Common myeloid progenitor, CD34-positive (primary cell): Measurements from ENCODE around the gene CKS2.
"Not testable (repeated sequence)": the region's sequence is repeated elsewhere in the genome, so short reads cannot be mapped to it uniquely, and the experiment has no call there.

Experiments used
- CTCF ChIA-PET: fragments of 350-600 bp; sonication (Branson Sonifier 250); formaldehyde crosslinking; loops from one replicate; lab custom pipeline; 2021; ENCODE audit warnings: antibody characterized with exemption; lab: Charles Lee
- POLR2A ChIA-PET: fragments of 350-600 bp; sonication (Branson Sonifier 250); formaldehyde crosslinking; loops from one replicate; lab custom pipeline; 2021; ENCODE audit warnings: antibody characterized with exemption; lab: Charles Lee
- DNase-seq, 3 donors: peaks; one replicate each; pipeline versions ENCODE4 v3.0.0 to v3.0.0-alpha.2; 2013
- H3K27ac ChIP-seq, 2 experiments: 1 replicate in 1 of 2; 2 replicates in 1 of 2; pipeline ENCODE4 v1.7.0; 2013; ENCODE audit warnings: inconsistent platforms in 2 of 2, low read length in 2 of 2, mild to moderate bottlenecking in 2 of 2, low read depth in 1 of 2, moderate library complexity in 1 of 2; ENCODE audit not compliant: severe bottlenecking in 2 of 2, insufficient read depth in 1 of 2, poor library complexity in 1 of 2
- H3K27me3 ChIP-seq, 5 experiments: replicated peaks in 2 of 5; 1 replicate in 3 of 5; 2 replicates in 2 of 5; pipeline versions ENCODE4 v1.6.1 to v1.7.0; 2013; ENCODE audit warnings: low read length in 4 of 5, mild to moderate bottlenecking in 2 of 5, moderate library complexity in 2 of 5, inconsistent platforms in 1 of 5; ENCODE audit not compliant: insufficient read depth in 5 of 5, control insufficient read depth in 4 of 5
- H3K36me3 ChIP-seq, 4 experiments: 1 replicate in 2 of 4; 2 replicates in 2 of 4; pipeline versions ENCODE4 v1.6.1 to v1.7.0; 2013; ENCODE audit warnings: low read length in 3 of 4, control low read depth in 1 of 4, mild to moderate bottlenecking in 1 of 4; ENCODE audit not compliant: control insufficient read depth in 4 of 4, insufficient read depth in 4 of 4
- H3K4me1 ChIP-seq, 4 experiments: 1 replicate in 3 of 4; 2 replicates in 1 of 4; pipeline versions ENCODE4 v1.6.1 to v1.7.1; 2013; ENCODE audit warnings: low read length in 3 of 4, mild to moderate bottlenecking in 3 of 4, control low read depth in 1 of 4, inconsistent platforms in 1 of 4, moderate library complexity in 1 of 4; ENCODE audit not compliant: control insufficient read depth in 4 of 4, insufficient read depth in 4 of 4; ENCODE audit errors: control extremely low read depth in 1 of 4
- H3K4me3 ChIP-seq, 7 experiments: 1 replicate in 4 of 7; 2 replicates in 3 of 7; pipeline versions ENCODE4 v1.5.1 to v1.7.0; 2013; ENCODE audit warnings: mild to moderate bottlenecking in 7 of 7, low read length in 6 of 7, moderate library complexity in 6 of 7, inconsistent platforms in 2 of 7, low read depth in 2 of 7, control low read depth in 1 of 7; ENCODE audit not compliant: insufficient read depth in 4 of 7, control insufficient read depth in 1 of 7; ENCODE audit errors: extremely low read depth in 1 of 7
- H3K9me3 ChIP-seq, 5 experiments: 1 replicate in 4 of 5; 2 replicates in 1 of 5; pipeline versions ENCODE4 v1.6.1 to v1.7.1; 2013; ENCODE audit warnings: low read length in 4 of 5, mild to moderate bottlenecking in 2 of 5, inconsistent platforms in 1 of 5, low read depth in 1 of 5, moderate library complexity in 1 of 5; ENCODE audit not compliant: control insufficient read depth in 4 of 5, insufficient read depth in 2 of 5; ENCODE audit errors: control extremely low read depth in 1 of 5
- WGBS: methylation state at CpG from one replicate; pipeline ENCODE4 v1.1.5; 2013; ENCODE audit not compliant: insufficient coverage; 5-methylcytosine and 5-hydroxymethylcytosine counted together

CKS2 gene

GRCh38 chr9:89293014-89293413 is 18.0 kb upstream of the CKS2 start:
- no peak overlapping the region for H3K4me3 ChIP-seq
- H3K9me3 ChIP-seq, result peaks cover 0 to 4% (median 0%) of the 10 kb centered on the region in 5 experiments
- no CpG with 5 or more reads among the region's 1 CpG for WGBS
- H3K27ac ChIP-seq, result no peak overlapping the region
- no peaks in the 10 kb centered on the region for H3K27me3 ChIP-seq
- ChIA-PET POLR2A (no interaction called here), CTCF (interaction anchor here (0.8 to 1.6 kb wide), 2 partner anchors 13 to 14 kb away, joined by 3 read pairs; no protein-coding TSS in a partner anchor)
- DNase-seq, result no peak
- H3K36me3 ChIP-seq, result no peaks in the 10 kb centered on the region
- no peaks in the 10 kb centered on the region for H3K4me1 ChIP-seq

- ChIA-PET POLR2A (no interaction called here), CTCF (interaction anchor here (1.0 kb wide), 1 partner anchor 13 kb away, joined by 3 read pairs; no protein-coding TSS in a partner anchor)
- 67% methylated on average over 1 of the region's 5 CpGs for WGBS
- H3K27me3 ChIP-seq, result no peaks in the 10 kb centered on the region
- H3K9me3 ChIP-seq, result peaks cover 0 to 4% (median 0%) of the 10 kb centered on the region in 5 experiments
- no peak overlapping the region for H3K27ac ChIP-seq
- H3K4me1 ChIP-seq, result no peaks in the 10 kb centered on the region
- no peaks in the 10 kb centered on the region for H3K36me3 ChIP-seq
- no peak for DNase-seq
- no peak overlapping the region for H3K4me3 ChIP-seq
Observed at GRCh38 chr9:89295400-89295799, 15.6 kb upstream of the CKS2 start.

- H3K27me3 ChIP-seq, POLR2A ChIA-PET, CTCF ChIA-PET, H3K27ac ChIP-seq, H3K4me3 ChIP-seq, H3K9me3 ChIP-seq, H3K36me3 ChIP-seq: not testable (repeated sequence)
- WGBS, result no CpG with 5 or more reads among the region's 2 CpGs
- DNase-seq, result peak in 2 of 3 donors; percentile 33 to 58
- peaks cover 0 to 11% (median 0%) of the 10 kb centered on the region in 4 experiments for H3K4me1 ChIP-seq
Observed at GRCh38 chr9:89301996-89302395, 9.0 kb upstream of the CKS2 start.

GRCh38 chr9:89304020-89304833 is 6.8 kb upstream of the CKS2 start:
- ChIA-PET POLR2A (no interaction called here), CTCF (no interaction called here)
- no peak overlapping the region for H3K27ac ChIP-seq
- WGBS, result 94% methylated on average over 5 of the region's 7 CpGs
- H3K36me3 ChIP-seq, result peaks cover 0 to 2% (median 0%) of the 10 kb centered on the region in 4 experiments
- H3K4me1 ChIP-seq, result peaks cover 0 to 11% (median under 1%) of the 10 kb centered on the region in 4 experiments
- H3K27me3 ChIP-seq, result no peaks in the 10 kb centered on the region
- H3K9me3 ChIP-seq, result no peaks in the 10 kb centered on the region
- peak in 1 of 3 donors; percentile 20 for DNase-seq
- no peak overlapping the region for H3K4me3 ChIP-seq

- Histone ChIP-seq H3K4me1 (peaks cover 2 to 16% (median 6%) of the 10 kb centered on the region in 4 experiments), H3K9me3 (no peaks in the 10 kb centered on the region), H3K36me3 (peaks cover 0 to 2% (median 0%) of the 10 kb centered on the region in 4 experiments), H3K4me3 (no peak overlapping the region), H3K27ac (no peak overlapping the region), H3K27me3 (no peaks in the 10 kb centered on the region)
- ChIA-PET POLR2A (no interaction called here), CTCF (no interaction called here)
- peak in 2 of 3 donors; percentile 11 to 29 for DNase-seq
- no CpG with 5 or more reads among the region's 2 CpGs for WGBS
Observed at GRCh38 chr9:89304834-89305188, 6.2 kb upstream of the CKS2 start.

- no peak for DNase-seq
- Histone ChIP-seq H3K9me3 (no peaks in the 10 kb centered on the region), H3K27me3 (no peaks in the 10 kb centered on the region), H3K36me3 (peaks cover 0 to 2% (median 0%) of the 10 kb centered on the region in 4 experiments), H3K27ac (no peak overlapping the region), H3K4me1 (peaks cover 5 to 18% (median 8%) of the 10 kb centered on the region in 4 experiments), H3K4me3 (no peak overlapping the region)
- ChIA-PET CTCF (interaction anchor here (0.8 kb wide), 1 partner anchor 14 kb away, joined by 3 read pairs; no protein-coding TSS in a partner anchor), POLR2A (no interaction called here)
- WGBS, result 33% methylated on average over 1 of the region's 3 CpGs
Observed at GRCh38 chr9:89305868-89306267, 5.1 kb upstream of the CKS2 start.

- Histone ChIP-seq H3K27me3 (no peaks in the 10 kb centered on the region), H3K4me3 (peak overlapping the region in 1 of 7 experiments; percentile 84), H3K9me3 (no peaks in the 10 kb centered on the region), H3K4me1 (peaks cover 20 to 34% (median 28%) of the 10 kb centered on the region in 4 experiments), H3K36me3 (peaks cover 0 to 7% (median 1%) of the 10 kb centered on the region in 4 experiments), H3K27ac (peak overlapping the region in 1 of 2 experiments; percentile 99)
- ChIA-PET CTCF (no interaction called here), POLR2A (no interaction called here)
- DNase-seq, result no peak
- 100% methylated on average over 5 of the region's 6 CpGs for WGBS
Observed at GRCh38 chr9:89309166-89309565, 1.8 kb upstream of the CKS2 start.
